ENCODE data around the gene MIA3.
"Not testable (repeated sequence)": the region's sequence is repeated elsewhere in the genome, so short reads cannot be mapped to it uniquely, and the experiment has no call there.

The MIA3 gene

GRCh38 chr1:222654849-222655248, 37.0 kb downstream of the MIA3 start:
- no peaks in the 10 kb centered on the region for H3K27me3 ChIP-seq (ENCODE audit: insufficient read depth, low read depth, severe bottlenecking)
- no peak for DNase-seq
- no peak for TF ChIP-seq CTCF (IDR thresholded peaks at IDR 0.05; ENCODE audit: low read depth, low read length)
- no peak overlapping the region for H3K4me3 ChIP-seq (ENCODE audit: low read depth, low read length)
- H3K9me3 ChIP-seq (ENCODE audit: severe bottlenecking) = no peaks in the 10 kb centered on the region
- H3K27ac ChIP-seq = no peak overlapping the region
- H3K36me3 ChIP-seq = peaks cover 7% of the 10 kb centered on the region

GRCh38 chr1:222656391-222657155, 38.7 kb downstream of the MIA3 start:
- Histone ChIP-seq H3K36me3 (peaks cover 7% of the 10 kb centered on the region), H3K27me3 (ENCODE audit: insufficient read depth, low read depth, severe bottlenecking) (no peaks in the 10 kb centered on the region), H3K9me3 (ENCODE audit: severe bottlenecking) (no peaks in the 10 kb centered on the region), H3K4me3 (ENCODE audit: low read depth, low read length) (no peak overlapping the region), H3K27ac (no peak overlapping the region)
- no peak for TF ChIP-seq CTCF (IDR thresholded peaks at IDR 0.05; ENCODE audit: low read depth, low read length)
- DNase-seq = no peak

GRCh38 chr1:222657899-222658298, 40.0 kb downstream of the MIA3 start:
- H3K36me3 ChIP-seq = peaks cover 9% of the 10 kb centered on the region
- no peaks in the 10 kb centered on the region for H3K9me3 ChIP-seq (ENCODE audit: severe bottlenecking)
- H3K27ac ChIP-seq = no peak overlapping the region
- no peaks in the 10 kb centered on the region for H3K27me3 ChIP-seq (ENCODE audit: insufficient read depth, low read depth, severe bottlenecking)
- no peak overlapping the region for H3K4me3 ChIP-seq (ENCODE audit: low read depth, low read length)
- no peak for TF ChIP-seq CTCF (IDR thresholded peaks at IDR 0.05; ENCODE audit: low read depth, low read length)
- no peak for DNase-seq

GRCh38 chr1:222663431-222663934, 45.6 kb downstream of the MIA3 start:
- Histone ChIP-seq H3K27me3 (ENCODE audit: insufficient read depth, low read depth, severe bottlenecking) (no peaks in the 10 kb centered on the region), H3K27ac (no peak overlapping the region), H3K9me3 (ENCODE audit: severe bottlenecking) (no peaks in the 10 kb centered on the region), H3K36me3 (peaks cover 6% of the 10 kb centered on the region; the same call in 1 of the 2 replicates), H3K4me3 (ENCODE audit: low read depth, low read length) (no peak overlapping the region)
- DNase-seq = no peak
- TF ChIP-seq CTCF (IDR thresholded peaks at IDR 0.05; ENCODE audit: low read depth, low read length) = no peak

- H3K9me3 ChIP-seq (ENCODE audit: severe bottlenecking) = no peaks in the 10 kb centered on the region
- H3K36me3 ChIP-seq = peaks cover 3% of the 10 kb centered on the region; the same call in 1 of the 2 replicates
These were observed 48.1 kb downstream of the MIA3 start for GRCh38 chr1:222665964-222666363.

GRCh38 chr1:222668184-222668583, 50.3 kb downstream of the MIA3 start:
- not testable (repeated sequence) for H3K9me3 ChIP-seq (ENCODE audit: severe bottlenecking); H3K36me3 ChIP-seq; H3K4me3 ChIP-seq (ENCODE audit: low read depth, low read length); H3K27ac ChIP-seq; H3K27me3 ChIP-seq (ENCODE audit: insufficient read depth, low read depth, severe bottlenecking); DNase-seq

More at GRCh38 chr1:222665964-222666363, 48.1 kb downstream of the MIA3 start:
- Histone ChIP-seq H3K27ac (no peak overlapping the region), H3K27me3 (ENCODE audit: insufficient read depth, low read depth, severe bottlenecking) (no peaks in the 10 kb centered on the region), H3K4me3 (ENCODE audit: low read depth, low read length) (no peak overlapping the region)
- TF ChIP-seq CTCF (IDR thresholded peaks at IDR 0.05; ENCODE audit: low read depth, low read length) = no peak
- no peak for DNase-seq

GRCh38 chr1:222669107-222669506, 51.2 kb downstream of the MIA3 start:
- not testable (repeated sequence) for H3K9me3 ChIP-seq (ENCODE audit: severe bottlenecking); H3K4me3 ChIP-seq (ENCODE audit: low read depth, low read length); H3K36me3 ChIP-seq; H3K27ac ChIP-seq; H3K27me3 ChIP-seq (ENCODE audit: insufficient read depth, low read depth, severe bottlenecking); DNase-seq
